T-cell (primary cell): ENCODE results near the gene IER5L. TPM values are rescaled to one million over a fixed set of nuclear protein-coding genes. Genes with fewer than 3 reads are reported as not detected.

Source experiments
- ATAC-seq, 4 experiments: fragments of 200-7000 bp in 3 of 4; fragments of 150-1000 bp in 1 of 4; cut with Tn5 transposase; replicated peaks in 1 of 4; 1 replicate in 3 of 4; 2 replicates in 1 of 4; pipeline ENCODE4 v1.10.0; 2021; ENCODE audit warnings: moderate library complexity in 3 of 4, mild to moderate bottlenecking in 2 of 4, moderate number of reproducible peaks in 1 of 4
- CTCF ChIA-PET, 2 donors: fragments of 300-600 bp; sonication (Branson Sonifier 250); formaldehyde crosslinking; loops; one replicate each; lab custom pipeline; 2022; ENCODE audit warnings: antibody characterized with exemption in 2 of 2; lab: Charles Lee
- POLR2A ChIA-PET, 2 donors: fragments of 300-600 bp; sonication (Branson Sonifier 250); formaldehyde crosslinking; loops; one replicate each; lab custom pipeline; 2022; ENCODE audit warnings: antibody characterized with exemption in 2 of 2; lab: Charles Lee
- DNase-seq, 35 experiments: peaks; one replicate each; pipeline versions ENCODE4 v3.0.0 to v3.0.0-alpha.2; 2013 to 2023
- H3K27ac ChIP-seq: one replicate; pipeline ENCODE4 v1.5.1; 2013; ENCODE audit warnings: low read length
- H3K27me3 ChIP-seq, 2 experiments: replicated peaks in 1 of 2; 1 replicate in 1 of 2; 2 replicates in 1 of 2; pipeline versions ENCODE4 v1.6.1 to v1.7.0; 2013; ENCODE audit warnings: low read length in 1 of 2, mixed read lengths in 1 of 2; ENCODE audit not compliant: control insufficient read depth in 2 of 2, insufficient read depth in 2 of 2; ENCODE audit errors: extremely low read depth in 1 of 2
- H3K36me3 ChIP-seq, 2 donors: 1 replicate in 1 of 2; 2 replicates in 1 of 2; pipeline versions ENCODE4 v1.6.1 to v1.7.0; 2013; ENCODE audit warnings: low read length in 1 of 2; ENCODE audit not compliant: control insufficient read depth in 2 of 2, insufficient read depth in 1 of 2; ENCODE audit errors: extremely low read depth in 1 of 2
- H3K4me1 ChIP-seq, 2 experiments: 1 replicate in 1 of 2; 2 replicates in 1 of 2; pipeline versions ENCODE4 v1.6.1 to v1.7.0; 2013; ENCODE audit warnings: low read length in 2 of 2, mixed read lengths in 1 of 2; ENCODE audit not compliant: insufficient read depth in 2 of 2, control insufficient read depth in 1 of 2; ENCODE audit errors: extremely low read depth in 1 of 2
- H3K4me3 ChIP-seq, 2 donors: 1 replicate in 1 of 2; 2 replicates in 1 of 2; pipeline versions ENCODE4 v1.5.1 to v1.7.0; 2013; ENCODE audit warnings: mild to moderate bottlenecking in 2 of 2, low read length in 1 of 2, moderate library complexity in 1 of 2; ENCODE audit not compliant: control insufficient read depth in 1 of 2; ENCODE audit errors: extremely low read depth in 1 of 2
- H3K9me3 ChIP-seq: 2 replicates; pipeline ENCODE4 v1.7.0; 2013
- H3K27ac Mint-ChIP-seq, 2 donors: one replicate each; pipeline ENCODE4 v1.8.0; 2020 to 2021; ENCODE audit warnings: mild to moderate bottlenecking in 2 of 2, mixed read lengths in 2 of 2
- H3K27me3 Mint-ChIP-seq, 2 donors: one replicate each; pipeline ENCODE4 v1.8.0; 2021 to 2022; ENCODE audit warnings: mixed read lengths in 2 of 2
- H3K36me3 Mint-ChIP-seq: one replicate; pipeline ENCODE4 v1.8.0; 2021; ENCODE audit warnings: mixed read lengths
- H3K4me1 Mint-ChIP-seq, 3 donors: one replicate each; pipeline ENCODE4 v1.8.0; 2020 to 2022; ENCODE audit warnings: mixed read lengths in 3 of 3, mild to moderate bottlenecking in 1 of 3
- H3K4me3 Mint-ChIP-seq, 3 donors: one replicate each; pipeline ENCODE4 v1.8.0; 2020 to 2022; ENCODE audit warnings: mild to moderate bottlenecking in 3 of 3, mixed read lengths in 3 of 3, moderate library complexity in 3 of 3
- H3K9me3 Mint-ChIP-seq, 3 donors: one replicate each; pipeline ENCODE4 v1.8.0; 2020 to 2022; ENCODE audit warnings: mixed read lengths in 3 of 3
- WGBS: methylation state at CpG from one replicate; pipeline ENCODE4 v1.1.5; 2013; ENCODE audit warnings: missing lambda C conversion rate; ENCODE audit not compliant: insufficient coverage; 5-methylcytosine and 5-hydroxymethylcytosine counted together
- total RNA-seq, 35 experiments: library from RNA in 6 of 35; stranded (reverse) in 6 of 35; fragments of 120-200 nt in 1 of 35; gene quantifications; one replicate each; pipeline versions ENCODE4 v1.2.1 to v1.2.4 and lab custom pipeline; 2013 to 2026

Gene IER5L
- total RNA-seq, 5 donors from 2014 or later (not counting 1 experiment from before 2014, with no cell fraction given): 1.3 to 7.7 (median 6.7) TPM

- H3K4me3 Mint-ChIP-seq: peak overlapping the region; percentile 80 to 90 (median 86)
- H3K36me3 Mint-ChIP-seq: peaks cover 24% of the 10 kb centered on the region
- ChIA-PET CTCF (interaction anchor here (0.5 to 2.0 kb wide), 17 partner anchors 8 to 1096 kb away, joined by 3 to 16 read pairs (median 3); partner anchors contain the start of genes DOLPP1 (in 1 of the 2), ENDOG (in 1 of the 2), IER5L (in 1 of the 2) and NTMT1 (in 1 of the 2)), POLR2A (interaction anchor here (0.5 to 1.2 kb wide), 2 partner anchors 485 to 486 kb away, joined by 3 read pairs; partner anchors contain the start of gene NTMT1 (in 1 of the 2))
- peaks cover 8 to 49% of the 10 kb centered on the region in 2 donors for H3K36me3 ChIP-seq
- H3K4me1 Mint-ChIP-seq: peaks cover 29 to 41% (median 37%) of the 10 kb centered on the region in 3 donors
- H3K27me3 ChIP-seq: no peaks in the 10 kb centered on the region
- no peaks in the 10 kb centered on the region for H3K9me3 ChIP-seq
- H3K9me3 Mint-ChIP-seq: no peaks in the 10 kb centered on the region
- peak; percentile 45 to 88 (median 64) for DNase-seq
- H3K27me3 Mint-ChIP-seq: no peaks in the 10 kb centered on the region
- peak; percentile 86 to 89 (median 88) for ATAC-seq
- peak overlapping the region; percentile 56 to 82 for H3K4me3 ChIP-seq
- H3K27ac ChIP-seq: peak overlapping the region; percentile 99
- peak overlapping the region; percentile 92 to 99 for H3K27ac Mint-ChIP-seq
- 0% methylated on average over 3 of the region's 11 CpGs for WGBS
- peaks cover 11 to 51% of the 10 kb centered on the region in 2 experiments for H3K4me1 ChIP-seq
Observed at GRCh38 chr9:129139993-129140396, 38.1 kb downstream of the IER5L start.

GRCh38 chr9:129139233-129139992 lies 38.6 kb downstream of the IER5L start:
- Mint-ChIP-seq H3K4me1 (peaks cover 29 to 41% (median 37%) of the 10 kb centered on the region in 3 donors), H3K9me3 (no peaks in the 10 kb centered on the region), H3K36me3 (peaks cover 27% of the 10 kb centered on the region), H3K4me3 (peak overlapping the region; percentile 80 to 90 (median 86)), H3K27ac (peak overlapping the region; percentile 92 to 99), H3K27me3 (no peaks in the 10 kb centered on the region)
- 7% methylated on average over 9 of the region's 13 CpGs for WGBS
- ATAC-seq (peak; percentile 63 to 71 (median 70)), DNase-seq (peak; percentile 44 to 90 (median 68))
- Histone ChIP-seq H3K27ac (peak overlapping the region; percentile 99), H3K9me3 (no peaks in the 10 kb centered on the region), H3K4me1 (peaks cover 11 to 51% of the 10 kb centered on the region in 2 experiments), H3K4me3 (peak overlapping the region; percentile 56 to 82), H3K36me3 (peaks cover 8 to 51% of the 10 kb centered on the region in 2 donors), H3K27me3 (no peaks in the 10 kb centered on the region)
- POLR2A ChIA-PET: interaction anchor here in 1 of 2 donors (0.6 to 1.2 kb wide), 3 partner anchors 52 to 642 kb away, joined by 3 read pairs; partner anchors contain the start of gene NTMT1
- CTCF ChIA-PET: interaction anchor here (0.5 to 2.0 kb wide), 16 partner anchors 8 to 1097 kb away, joined by 3 to 16 read pairs (median 4); partner anchors contain the start of genes DOLPP1 (in 1 of the 2), IER5L (in 1 of the 2) and NTMT1 (in 1 of the 2)

GRCh38 chr9:129138476-129139232 lies 39.4 kb downstream of the IER5L start:
- ChIA-PET CTCF (interaction anchor here (0.5 to 1.7 kb wide), 8 partner anchors 12 to 645 kb away, joined by 3 to 13 read pairs (median 4); partner anchors contain the start of gene DOLPP1 (in 1 of the 2)), POLR2A (interaction anchor here in 1 of 2 donors (0.6 to 0.7 kb wide), 2 partner anchors 53 to 643 kb away, joined by 3 read pairs; no protein-coding TSS in a partner anchor)
- Mint-ChIP-seq H3K4me1 (peaks cover 29 to 37% (median 35%) of the 10 kb centered on the region in 3 donors), H3K4me3 (peak overlapping the region in 2 of 3 donors; percentile 80 to 90), H3K9me3 (no peaks in the 10 kb centered on the region), H3K36me3 (peaks cover 26% of the 10 kb centered on the region), H3K27ac (peak overlapping the region; percentile 92 to 99), H3K27me3 (no peaks in the 10 kb centered on the region)
- peak in 3 of 4 experiments; percentile 1 to 10 (median 3) for ATAC-seq
- Histone ChIP-seq H3K36me3 (peaks cover 3 to 45% of the 10 kb centered on the region in 2 donors), H3K4me1 (peaks cover 11 to 48% of the 10 kb centered on the region in 2 experiments), H3K27me3 (no peaks in the 10 kb centered on the region), H3K4me3 (peak overlapping the region in 1 of 2 donors; percentile 56), H3K9me3 (no peaks in the 10 kb centered on the region), H3K27ac (peak overlapping the region; percentile 99)
- 71% methylated on average over 15 of the region's 21 CpGs for WGBS
- DNase-seq: no peak

- ChIA-PET POLR2A (no interaction called here), CTCF (interaction anchor here (0.5 to 1.7 kb wide), 2 partner anchors 486 to 487 kb away, joined by 4 to 13 read pairs; no protein-coding TSS in a partner anchor)
- H3K9me3 ChIP-seq: no peaks in the 10 kb centered on the region
- no peak overlapping the region for H3K4me3 Mint-ChIP-seq
- DNase-seq (no peak), ATAC-seq (no peak)
- no peak overlapping the region for H3K4me3 ChIP-seq
- H3K27me3 ChIP-seq: no peaks in the 10 kb centered on the region
- peaks cover 5 to 45% of the 10 kb centered on the region in 2 donors for H3K36me3 ChIP-seq
- peaks cover 11 to 42% of the 10 kb centered on the region in 2 experiments for H3K4me1 ChIP-seq
- no peak overlapping the region for H3K27ac Mint-ChIP-seq
- H3K4me1 Mint-ChIP-seq: peaks cover 29 to 36% (median 34%) of the 10 kb centered on the region in 3 donors
- no peaks in the 10 kb centered on the region for H3K9me3 Mint-ChIP-seq
- H3K36me3 Mint-ChIP-seq: peaks cover 27% of the 10 kb centered on the region
- no peaks in the 10 kb centered on the region for H3K27me3 Mint-ChIP-seq
- WGBS: 96% methylated on average over 7 of the region's 9 CpGs
- H3K27ac ChIP-seq: no peak overlapping the region
Observed at GRCh38 chr9:129138144-129138462, 40.0 kb downstream of the IER5L start.

GRCh38 chr9:129137292-129138143 lies 40.5 kb downstream of the IER5L start:
- Histone ChIP-seq H3K9me3 (no peaks in the 10 kb centered on the region), H3K4me3 (no peak overlapping the region), H3K27ac (no peak overlapping the region), H3K36me3 (peaks cover 9 to 42% of the 10 kb centered on the region in 2 donors), H3K4me1 (peaks cover 11 to 37% of the 10 kb centered on the region in 2 experiments), H3K27me3 (no peaks in the 10 kb centered on the region)
- peaks cover 23% of the 10 kb centered on the region for H3K36me3 Mint-ChIP-seq
- no peak overlapping the region for H3K4me3 Mint-ChIP-seq
- H3K9me3 Mint-ChIP-seq: no peaks in the 10 kb centered on the region
- ATAC-seq (no peak), DNase-seq (no peak)
- ChIA-PET CTCF (interaction anchor here (0.5 to 1.7 kb wide), 3 partner anchors 16 to 488 kb away, joined by 4 to 13 read pairs (median 4); no protein-coding TSS in a partner anchor), POLR2A (interaction anchor here in 1 of 2 donors (0.6 kb wide), 1 partner anchor 461 kb away, joined by 3 read pairs; no protein-coding TSS in a partner anchor)
- WGBS: 98% methylated on average over 9 of the region's 19 CpGs
- peaks cover 23 to 30% (median 28%) of the 10 kb centered on the region in 3 donors for H3K4me1 Mint-ChIP-seq
- no peaks in the 10 kb centered on the region for H3K27me3 Mint-ChIP-seq
- no peak overlapping the region for H3K27ac Mint-ChIP-seq
